CD4-positive, alpha-beta memory T cell (primary cell): ENCODE measurements around the gene RNF43. TPM values are rescaled to one million over a fixed set of nuclear protein-coding genes. Genes with fewer than 3 reads are reported as not detected.
"Not testable (repeated sequence)": the region's sequence is repeated elsewhere in the genome, so short reads cannot be mapped to it uniquely, and the experiment has no call there.

ENCODE experiments used
- CTCF ChIA-PET: fragments of 350-600 bp; sonication (Branson Sonifier 250); formaldehyde crosslinking; loops from one replicate; lab custom pipeline; 2021; ENCODE audit warnings: inconsistent platforms; ENCODE audit not compliant: partially characterized antibody; lab: Charles Lee
- POLR2A ChIA-PET: fragments of 350-600 bp; sonication (Branson Sonifier 250); formaldehyde crosslinking; loops from one replicate; lab custom pipeline; 2021; ENCODE audit not compliant: partially characterized antibody; lab: Charles Lee
- DNase-seq, 5 donors: peaks; one replicate each; pipeline versions ENCODE4 v3.0.0 to v3.0.0-alpha.2; 2020 to 2022; ENCODE audit warnings: mixed read lengths in 1 of 5
- H3K27ac ChIP-seq: one replicate; pipeline ENCODE4 v1.7.0; 2013; ENCODE audit warnings: low read depth, low read length
- H3K27me3 ChIP-seq: 2 replicates; pipeline ENCODE4 v1.7.0; 2013; ENCODE audit warnings: mild to moderate bottlenecking, low read length, moderate library complexity; ENCODE audit not compliant: insufficient read depth
- H3K36me3 ChIP-seq: 2 replicates; pipeline ENCODE4 v1.7.0; 2013; ENCODE audit warnings: mild to moderate bottlenecking, low read length, moderate library complexity; ENCODE audit not compliant: insufficient read depth
- H3K4me1 ChIP-seq: 2 replicates; pipeline ENCODE4 v1.7.0; 2013; ENCODE audit warnings: mild to moderate bottlenecking, low read length, moderate library complexity; ENCODE audit not compliant: insufficient read depth
- H3K4me3 ChIP-seq, 2 donors: one replicate each; pipeline ENCODE4 v1.7.0; 2013; ENCODE audit warnings: low read length in 2 of 2, mild to moderate bottlenecking in 1 of 2
- H3K9me3 ChIP-seq, 2 donors: one replicate each; pipeline ENCODE4 v1.7.0; 2013; ENCODE audit warnings: low read length in 2 of 2, control low read depth in 1 of 2; ENCODE audit not compliant: control insufficient read depth in 1 of 2
- H3K27ac Mint-ChIP-seq, 7 donors: one replicate each; pipeline ENCODE4 v1.8.0; 2020 to 2021; ENCODE audit warnings: mixed read lengths in 7 of 7, mild to moderate bottlenecking in 6 of 7, inconsistent platforms in 3 of 7, moderate library complexity in 3 of 7
- H3K27me3 Mint-ChIP-seq, 2 donors: one replicate each; pipeline ENCODE4 v1.8.0; 2020 to 2021; ENCODE audit warnings: mixed read lengths in 2 of 2
- H3K36me3 Mint-ChIP-seq, 2 donors: one replicate each; pipeline ENCODE4 v1.8.0; 2020 to 2021; ENCODE audit warnings: mixed read lengths in 2 of 2, inconsistent platforms in 1 of 2, mild to moderate bottlenecking in 1 of 2
- H3K4me1 Mint-ChIP-seq, 4 donors: one replicate each; pipeline ENCODE4 v1.8.0; 2020 to 2021; ENCODE audit warnings: mixed read lengths in 4 of 4, mild to moderate bottlenecking in 1 of 4
- H3K4me3 Mint-ChIP-seq, 8 donors: one replicate each; pipeline ENCODE4 v1.8.0; 2020 to 2021; ENCODE audit warnings: mixed read lengths in 8 of 8, mild to moderate bottlenecking in 7 of 8, moderate library complexity in 6 of 8, inconsistent platforms in 3 of 8
- H3K9me3 Mint-ChIP-seq, 8 donors: one replicate each; pipeline ENCODE4 v1.8.0; 2020 to 2021; ENCODE audit warnings: mixed read lengths in 8 of 8, mild to moderate bottlenecking in 5 of 8, inconsistent platforms in 3 of 8, moderate library complexity in 1 of 8
- intact Hi-C: fragments of 100-400 bp; cut with micrococcal nuclease; formaldehyde crosslinking; loops from one replicate; pipeline ENCODE4 v1.15.1; 2023
- polyA plus RNA-seq, 2 donors: library from polyadenylated mRNA; unstranded; fragments of 300-500 nt; fragmentation: Illumina TruSeq; gene quantifications; one replicate each; pipeline ENCODE4 v1.2.3, GENCODE V29; 2021
- total RNA-seq, 2 experiments: library from RNA; stranded (reverse); gene quantifications; one replicate each; pipeline ENCODE4 v1.2.3, GENCODE V29; 2021

RNF43 gene
- total and polyA plus RNA-seq, 4 experiments from 2014 or later = 1.2 to 2.3 (median 1.6) TPM; not detected in 1

GRCh38 chr17:58399974-58400373 is 17.4 kb downstream of the RNF43 start:
- Histone ChIP-seq H3K4me1 (no peaks in the 10 kb centered on the region), H3K27me3 (no peaks in the 10 kb centered on the region), H3K4me3 (no peak overlapping the region), H3K27ac (no peak overlapping the region), H3K9me3 (no peaks in the 10 kb centered on the region), H3K36me3 (no peaks in the 10 kb centered on the region)
- H3K4me1 Mint-ChIP-seq = peaks cover 5 to 6% (median 5%) of the 10 kb centered on the region in 4 donors
- intact Hi-C loops = no loop called here
- no peaks in the 10 kb centered on the region for H3K9me3 Mint-ChIP-seq
- H3K4me3 Mint-ChIP-seq = no peak overlapping the region
- no peaks in the 10 kb centered on the region for H3K27me3 Mint-ChIP-seq
- peaks cover 0 to 5% of the 10 kb centered on the region in 2 donors for H3K36me3 Mint-ChIP-seq
- CTCF ChIA-PET = interaction anchor here (1.0 to 1.3 kb wide), 4 partner anchors 9 to 88 kb away, joined by 3 to 6 read pairs (median 3); partner anchors contain the start of genes HSF5 and RNF43
- DNase-seq = no peak
- no peak overlapping the region for H3K27ac Mint-ChIP-seq
- POLR2A ChIA-PET = interaction anchor here (1.2 kb wide), 1 partner anchor 72 kb away, joined by 3 read pairs; the partner anchor contains the start of gene TSPOAP1

DNA sequence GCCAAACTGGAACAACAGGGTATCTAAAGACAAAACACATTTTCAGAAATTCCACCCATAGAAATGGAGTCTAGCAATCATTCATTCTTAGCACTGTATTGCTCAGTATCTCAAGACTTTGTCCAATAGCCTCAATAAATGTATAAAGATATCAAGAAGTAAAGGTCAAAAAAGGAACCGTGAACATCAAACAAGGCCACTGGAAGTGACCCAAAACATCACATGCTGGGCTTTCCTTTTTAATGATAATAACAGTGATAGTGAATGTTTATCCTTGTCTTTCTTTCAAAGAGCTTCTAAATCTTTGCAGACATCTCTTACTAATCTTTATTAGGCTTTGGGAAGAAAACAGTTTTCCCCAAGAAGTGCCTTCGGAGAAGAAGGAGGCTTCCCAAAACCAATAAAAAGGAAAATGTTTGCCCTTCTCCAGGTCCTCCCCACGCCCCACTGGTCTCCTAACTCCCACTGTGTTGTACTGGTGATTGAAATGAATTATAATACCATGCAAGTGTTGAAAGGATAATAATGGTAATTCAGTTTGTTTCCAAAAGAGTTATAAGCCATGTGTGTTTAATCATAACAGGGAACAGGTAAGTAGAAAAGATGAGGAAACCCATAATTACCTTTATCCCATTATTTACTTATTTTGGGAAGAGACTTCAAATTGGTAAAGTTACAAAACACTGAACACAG is 18.6 kb downstream of the RNF43 start:
- Histone ChIP-seq H3K4me1 (no peaks in the 10 kb centered on the region), H3K36me3 (no peaks in the 10 kb centered on the region), H3K9me3 (no peaks in the 10 kb centered on the region), H3K27me3 (no peaks in the 10 kb centered on the region), H3K27ac (no peak overlapping the region), H3K4me3 (no peak overlapping the region)
- no peak for DNase-seq
- Mint-ChIP-seq H3K9me3 (no peaks in the 10 kb centered on the region), H3K36me3 (peaks cover 0 to 5% of the 10 kb centered on the region in 2 donors), H3K4me1 (peaks cover 5 to 6% (median 5%) of the 10 kb centered on the region in 4 donors), H3K27ac (no peak overlapping the region), H3K4me3 (no peak overlapping the region), H3K27me3 (no peaks in the 10 kb centered on the region)
- POLR2A ChIA-PET = no interaction called here
- CTCF ChIA-PET = no interaction called here
- intact Hi-C loops = no loop called here

GRCh38 chr17:58397421-58397820 is 19.9 kb downstream of the RNF43 start:
- H3K9me3 ChIP-seq, H3K4me3 Mint-ChIP-seq, DNase-seq, H3K27ac ChIP-seq, H3K4me1 ChIP-seq, H3K4me3 ChIP-seq, H3K27me3 Mint-ChIP-seq, H3K27me3 ChIP-seq, H3K36me3 ChIP-seq, H3K36me3 Mint-ChIP-seq, H3K27ac Mint-ChIP-seq, H3K9me3 Mint-ChIP-seq, H3K4me1 Mint-ChIP-seq, intact Hi-C loops: not testable (repeated sequence)
- POLR2A ChIA-PET = interaction anchor here (0.7 kb wide), 1 partner anchor 31 kb away, joined by 3 read pairs; no protein-coding TSS in a partner anchor
- CTCF ChIA-PET = interaction anchor here (1.8 kb wide), 1 partner anchor 80 kb away, joined by 5 read pairs; no protein-coding TSS in a partner anchor

DNA sequence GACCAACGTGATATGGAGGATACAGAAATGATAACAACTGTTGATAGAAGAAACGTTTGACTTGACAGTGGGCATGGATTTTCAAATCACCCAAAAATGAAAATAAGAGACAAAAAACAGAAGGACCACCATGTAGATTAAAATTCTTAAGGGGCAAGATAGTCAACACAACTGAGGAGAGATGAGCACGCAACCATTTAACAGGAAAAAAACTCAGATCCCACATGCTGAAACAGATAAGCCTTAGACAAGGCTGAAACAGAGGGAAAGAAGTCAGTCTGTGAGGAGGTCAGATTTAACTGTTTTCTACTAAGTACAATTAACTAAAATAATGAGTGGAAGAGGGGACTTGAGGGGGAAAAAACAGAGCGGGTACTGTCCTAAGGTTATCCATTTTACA is 21.2 kb downstream of the RNF43 start:
- Histone ChIP-seq H3K36me3 (no peaks in the 10 kb centered on the region), H3K27me3 (no peaks in the 10 kb centered on the region), H3K4me3 (no peak overlapping the region), H3K27ac (no peak overlapping the region), H3K9me3 (no peaks in the 10 kb centered on the region), H3K4me1 (no peaks in the 10 kb centered on the region)
- intact Hi-C loops = no loop called here
- POLR2A ChIA-PET = no interaction called here
- no peak overlapping the region for H3K27ac Mint-ChIP-seq
- H3K9me3 Mint-ChIP-seq = no peaks in the 10 kb centered on the region
- DNase-seq = no peak
- H3K4me3 Mint-ChIP-seq = no peak overlapping the region
- no peaks in the 10 kb centered on the region for H3K4me1 Mint-ChIP-seq
- H3K36me3 Mint-ChIP-seq = peaks cover 0 to 5% of the 10 kb centered on the region in 2 donors
- CTCF ChIA-PET = interaction anchor here (1.8 kb wide), 1 partner anchor 79 kb away, joined by 5 read pairs; no protein-coding TSS in a partner anchor
- no peaks in the 10 kb centered on the region for H3K27me3 Mint-ChIP-seq

DNA sequence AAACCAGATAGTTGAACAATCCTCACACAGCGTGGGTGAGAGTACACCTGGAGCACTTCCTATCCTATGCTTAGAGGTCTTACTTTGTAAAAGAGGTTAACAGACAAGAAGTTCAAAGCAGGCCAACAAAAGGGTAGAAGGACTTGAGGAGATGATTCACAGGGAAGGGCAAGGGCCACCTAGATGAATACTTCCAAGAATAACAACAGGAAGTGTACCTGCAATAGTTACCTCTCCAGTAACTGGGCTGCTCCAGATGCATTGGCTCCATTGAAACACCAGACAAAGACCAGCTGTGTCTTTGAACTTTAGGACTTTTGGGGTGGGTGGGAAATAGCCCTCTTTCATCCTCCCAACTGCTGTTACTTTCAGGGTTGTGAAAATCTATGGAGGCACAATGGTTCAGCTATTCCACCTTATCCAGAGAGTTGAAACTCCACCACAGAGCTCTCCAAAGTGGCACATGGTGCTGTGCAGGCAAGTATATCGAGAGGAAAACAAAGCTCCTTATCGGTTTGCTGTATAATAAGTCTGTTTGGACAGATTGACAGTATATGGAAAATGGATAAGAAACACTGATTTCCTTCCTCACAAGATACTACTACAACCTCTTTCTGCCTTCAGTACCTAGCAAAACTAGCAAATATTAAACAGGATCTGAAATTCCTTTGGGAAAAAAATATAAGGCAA is 22.7 kb downstream of the RNF43 start:
- POLR2A ChIA-PET = no interaction called here

DNA sequence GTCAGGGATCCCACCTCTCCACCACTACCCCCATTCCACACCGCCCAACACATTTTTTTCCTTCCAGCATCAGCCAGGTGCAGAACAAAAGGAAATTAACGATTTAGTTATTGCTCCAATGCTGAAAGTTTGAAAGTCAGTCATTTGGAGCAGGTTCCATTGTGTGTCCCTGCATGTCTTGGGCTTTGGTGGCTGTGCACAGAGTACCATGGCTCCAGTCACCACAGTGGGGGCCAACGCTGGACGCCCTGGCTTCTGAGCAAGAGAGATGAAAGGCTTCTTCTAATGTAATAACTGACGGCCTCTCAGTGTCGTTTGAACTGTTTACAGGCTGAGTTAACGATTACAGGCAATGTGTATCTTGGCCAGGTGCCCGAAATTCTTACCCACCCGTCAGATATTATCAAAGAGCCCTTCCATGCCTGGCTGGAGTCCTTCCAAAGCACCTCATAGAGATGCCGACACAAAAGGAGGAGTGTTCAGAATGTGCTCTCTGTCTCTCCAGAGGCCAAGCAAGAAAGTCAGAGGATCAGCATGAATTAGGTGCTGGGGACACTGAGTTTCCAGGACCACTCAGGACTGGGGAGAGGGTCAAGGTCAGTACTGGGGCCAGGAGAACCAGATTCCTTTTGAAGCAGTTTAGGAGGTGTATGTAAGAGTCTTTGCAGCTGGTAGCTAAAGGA is 25.9 kb downstream of the RNF43 start:
- Histone ChIP-seq H3K27me3 (no peaks in the 10 kb centered on the region), H3K27ac (no peak overlapping the region), H3K4me3 (no peak overlapping the region), H3K9me3 (no peaks in the 10 kb centered on the region), H3K4me1 (no peaks in the 10 kb centered on the region), H3K36me3 (no peaks in the 10 kb centered on the region)
- ChIA-PET POLR2A (no interaction called here), CTCF (interaction anchor here (1.1 kb wide), 1 partner anchor 9 kb away, joined by 3 read pairs; no protein-coding TSS in a partner anchor)
- intact Hi-C loops = no loop called here
- H3K4me3 Mint-ChIP-seq = no peak overlapping the region
- no peaks in the 10 kb centered on the region for H3K27me3 Mint-ChIP-seq
- peaks cover 0 to 12% (median 4%) of the 10 kb centered on the region in 4 donors for H3K4me1 Mint-ChIP-seq
- no peak overlapping the region for H3K27ac Mint-ChIP-seq
- no peaks in the 10 kb centered on the region for H3K36me3 Mint-ChIP-seq
- DNase-seq = no peak
- no peaks in the 10 kb centered on the region for H3K9me3 Mint-ChIP-seq

More for the DNA sequence above, 22.7 kb downstream of the RNF43 start:
- Mint-ChIP-seq H3K27ac (no peak overlapping the region), H3K9me3 (no peaks in the 10 kb centered on the region), H3K4me1 (no peaks in the 10 kb centered on the region), H3K4me3 (no peak overlapping the region), H3K27me3 (no peaks in the 10 kb centered on the region), H3K36me3 (peaks cover 0 to 5% of the 10 kb centered on the region in 2 donors)
- Histone ChIP-seq H3K36me3 (no peaks in the 10 kb centered on the region), H3K27ac (no peak overlapping the region), H3K4me1 (no peaks in the 10 kb centered on the region), H3K27me3 (no peaks in the 10 kb centered on the region), H3K4me3 (no peak overlapping the region), H3K9me3 (no peaks in the 10 kb centered on the region)
- intact Hi-C loops = no loop called here
- no peak for DNase-seq
- CTCF ChIA-PET = interaction anchor here (0.5 kb wide), 1 partner anchor 57 kb away, joined by 4 read pairs; no protein-coding TSS in a partner anchor

GRCh38 chr17:58390884-58391283 is 26.4 kb downstream of the RNF43 start:
- Histone ChIP-seq H3K27ac (no peak overlapping the region), H3K9me3 (no peaks in the 10 kb centered on the region), H3K27me3 (no peaks in the 10 kb centered on the region), H3K4me1 (no peaks in the 10 kb centered on the region), H3K4me3 (no peak overlapping the region), H3K36me3 (no peaks in the 10 kb centered on the region)
- DNase-seq = no peak
- H3K9me3 Mint-ChIP-seq = no peaks in the 10 kb centered on the region
- CTCF ChIA-PET = interaction anchor here (1.1 kb wide), 1 partner anchor 9 kb away, joined by 3 read pairs; no protein-coding TSS in a partner anchor
- H3K4me3 Mint-ChIP-seq = no peak overlapping the region
- no peak overlapping the region for H3K27ac Mint-ChIP-seq
- H3K36me3 Mint-ChIP-seq = no peaks in the 10 kb centered on the region
- H3K4me1 Mint-ChIP-seq = peaks cover 0 to 12% (median 4%) of the 10 kb centered on the region in 4 donors
- intact Hi-C loops = no loop called here
- POLR2A ChIA-PET = no interaction called here
- no peaks in the 10 kb centered on the region for H3K27me3 Mint-ChIP-seq
